GM19328 (cell line): ENCODE results near the gene FBXL4.
A peak's percentile ranks its signal among the peaks of the same experiment; 100 is the strongest.

Source experiments
- ATAC-seq: cut with Tn5 transposase; IDR thresholded peaks from one replicate; pipeline ENCODE4 v1.9.1; 2021; ENCODE audit warnings: mild to moderate bottlenecking, moderate library complexity; ENCODE audit not compliant: unreplicated experiment

FBXL4 gene

DNA sequence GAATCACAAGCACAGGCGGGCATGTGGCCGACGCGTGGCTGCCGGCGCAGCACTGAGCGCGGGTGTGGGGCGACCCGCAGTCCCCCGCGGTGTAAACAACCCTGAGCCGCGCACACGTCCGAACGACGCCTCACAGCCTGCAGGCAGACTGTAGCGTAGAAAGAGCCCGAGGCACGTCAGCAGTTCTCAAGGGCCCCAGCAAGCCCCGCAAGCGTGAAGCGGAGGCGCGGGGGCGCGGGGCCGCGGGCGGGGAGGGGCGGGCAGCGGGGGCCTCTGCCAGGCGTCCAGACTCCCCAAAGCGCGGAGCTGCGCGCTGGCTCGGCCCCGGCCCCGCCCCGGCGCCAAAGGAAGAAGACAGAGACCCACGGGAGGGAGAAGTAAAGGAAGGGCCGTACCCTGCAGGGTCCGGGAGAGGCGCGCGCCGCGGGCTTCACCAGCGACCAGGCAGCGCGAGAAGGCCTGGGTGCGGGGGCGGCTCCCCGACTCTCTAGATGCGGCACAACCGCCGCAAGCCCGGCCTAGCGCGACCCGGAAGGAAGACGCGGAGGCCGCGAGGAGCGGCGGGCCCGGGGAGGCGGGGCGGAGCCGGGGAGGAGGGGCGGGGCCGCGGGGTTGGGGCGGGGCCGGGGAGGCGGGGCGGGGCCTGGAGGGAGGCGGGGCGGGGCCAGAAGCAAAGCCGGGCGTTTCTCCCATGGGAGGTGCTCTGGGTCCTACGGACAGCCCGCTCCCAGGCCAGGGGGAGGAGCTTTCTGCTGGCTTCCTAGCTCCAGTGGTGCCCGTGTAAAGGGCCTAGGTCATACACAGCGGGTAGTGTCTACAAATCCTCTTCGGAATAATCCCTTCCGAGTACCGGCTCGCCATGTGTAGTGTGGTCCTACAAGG, at the start of gene FBXL4:
Gene FBXL4 (minus strand): TSS at position 536 of the 882 bp plus-strand sequence. CDS start 20,958 bp downstream, outside the sequence.
- peak; percentile 76 for ATAC-seq

DNA sequence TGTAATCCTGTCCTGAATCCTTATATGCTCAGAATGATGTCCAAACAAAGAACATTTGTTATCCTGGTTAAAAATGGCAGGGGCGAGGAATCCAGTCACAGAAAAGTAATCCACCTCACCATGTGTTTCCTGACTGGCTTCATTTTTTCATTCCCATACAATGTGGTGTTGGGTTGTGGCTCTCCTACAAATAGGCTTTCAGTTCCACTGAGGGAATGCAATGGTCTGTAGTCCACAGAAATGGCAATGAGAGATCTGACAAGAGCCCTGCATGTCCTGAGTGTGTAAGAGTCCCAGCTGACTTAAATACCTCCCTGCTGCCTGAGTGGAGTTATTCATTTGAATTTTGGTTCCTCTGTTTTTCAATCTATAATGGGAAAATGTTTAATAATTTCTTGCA, 47.4 kb upstream of the FBXL4 start:
- ATAC-seq, result no peak

DNA sequence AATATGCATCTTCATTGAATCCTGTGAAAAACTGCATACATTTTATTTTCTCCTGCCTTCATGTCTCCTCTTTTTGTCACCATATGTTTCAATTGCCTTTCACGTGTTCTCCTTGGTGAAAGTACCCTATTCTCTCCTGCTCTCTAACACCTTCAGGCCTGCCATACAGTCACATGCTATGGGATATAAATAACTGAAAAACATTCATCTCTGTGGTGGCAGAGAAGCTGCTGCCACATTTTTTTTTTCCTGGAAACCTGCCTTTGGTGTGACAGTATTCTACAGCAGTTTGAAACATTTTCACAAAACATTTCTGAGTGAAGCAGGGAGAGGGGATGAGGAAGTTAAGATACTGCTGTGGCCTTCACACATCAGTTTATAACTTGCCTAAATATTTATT, 44.8 kb upstream of the FBXL4 start:
- no peak for ATAC-seq

DNA sequence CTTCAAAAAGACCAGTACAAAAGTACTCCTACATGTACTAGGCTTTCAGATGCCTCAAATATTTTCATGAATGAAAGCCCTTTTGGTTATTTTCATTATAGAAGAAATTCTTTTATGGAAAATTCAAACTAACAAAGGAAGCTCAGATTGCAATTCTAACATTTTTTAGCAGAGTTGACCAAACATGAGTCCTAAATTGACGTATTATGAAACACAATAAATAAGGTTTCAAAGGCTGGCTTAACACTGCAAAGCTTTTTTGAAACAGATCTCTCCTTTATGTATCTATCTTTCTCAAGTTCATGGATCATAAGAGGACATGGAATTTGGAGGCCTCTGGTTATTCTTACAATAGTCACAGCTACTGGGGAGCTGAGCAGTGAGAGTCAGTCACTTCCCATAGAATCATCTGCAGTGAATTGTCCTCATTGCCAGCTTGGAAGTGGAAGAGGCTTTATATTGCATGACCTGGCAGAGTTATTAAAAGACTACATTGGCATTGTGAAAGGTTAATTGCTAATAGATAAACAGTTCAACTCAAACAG, 38.4 kb upstream of the FBXL4 start:
- ATAC-seq, result no peak

DNA sequence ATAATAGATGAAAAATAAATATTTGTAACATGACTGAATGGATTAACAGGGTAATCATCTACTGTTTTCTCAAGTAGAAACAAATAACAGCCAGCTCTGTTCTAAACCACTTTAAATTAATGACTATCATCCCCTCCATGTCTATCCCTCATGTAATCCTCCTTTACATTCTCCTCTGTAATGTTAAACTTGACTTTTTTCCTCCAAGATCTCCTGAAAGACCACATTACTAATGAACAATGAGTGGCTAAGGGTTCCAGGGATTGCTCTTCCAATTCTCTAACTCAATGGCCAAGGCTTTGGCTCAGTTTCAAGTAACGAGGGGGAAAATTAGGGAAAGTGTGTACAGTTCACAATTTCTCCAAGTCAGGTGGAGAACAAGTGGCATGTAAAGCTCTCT, 37.6 kb upstream of the FBXL4 start:
- no peak for ATAC-seq

DNA sequence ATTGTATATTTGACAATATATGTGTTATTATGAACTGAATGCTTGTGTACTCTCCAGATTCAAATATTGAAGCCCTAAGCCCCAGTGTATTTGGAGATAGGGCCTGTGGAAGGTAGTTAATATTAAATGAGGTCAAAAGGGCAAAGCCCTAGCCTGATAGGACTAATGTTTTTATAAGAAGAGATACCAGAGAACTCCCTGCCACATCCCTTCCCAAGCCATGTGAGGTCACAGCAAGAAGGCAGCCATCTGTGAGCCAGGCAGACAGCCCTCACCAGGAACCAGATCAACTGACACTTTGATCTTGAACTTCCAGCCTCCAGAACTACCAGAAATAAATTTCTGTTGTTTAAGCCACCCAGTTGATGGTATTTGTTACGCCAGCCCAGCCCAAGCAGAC, 36.4 kb upstream of the FBXL4 start:
- no peak for ATAC-seq

DNA sequence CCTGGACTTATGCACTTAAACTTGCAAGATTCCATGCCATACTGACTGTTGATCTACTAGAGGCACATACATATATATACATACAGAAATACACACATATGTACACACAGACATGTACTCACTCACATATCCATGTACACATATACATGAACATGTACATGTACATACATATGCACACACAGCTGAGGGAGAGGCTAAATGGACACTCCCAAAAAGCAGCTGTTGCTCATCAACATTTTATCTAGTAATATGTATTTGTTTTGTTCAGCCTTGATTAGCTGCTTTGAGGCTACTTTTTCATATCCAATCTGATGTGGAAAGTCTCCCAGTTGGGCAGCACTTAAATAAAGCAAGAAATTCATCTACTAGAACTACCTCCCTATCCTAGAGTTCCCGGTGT, 33.7 kb upstream of the FBXL4 start:
- no peak for ATAC-seq

DNA sequence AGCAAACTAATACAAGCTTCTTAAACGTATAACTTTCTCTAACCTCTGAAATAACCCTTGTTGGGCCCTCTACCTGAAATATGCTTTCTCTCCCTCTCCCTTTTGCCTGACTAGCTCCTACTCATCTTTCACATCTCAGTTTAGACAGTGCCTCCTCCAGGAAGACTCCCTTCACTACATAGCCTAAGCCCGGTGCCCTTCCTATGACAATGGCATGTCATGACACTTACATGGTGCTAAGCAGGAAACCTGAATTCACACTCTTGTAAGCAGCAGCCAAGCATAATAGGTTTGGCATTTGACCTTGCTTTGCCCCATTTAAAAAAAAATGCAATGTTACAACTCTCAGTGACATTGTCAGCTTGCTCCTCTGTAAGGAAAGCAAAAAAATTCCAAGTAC, 33.1 kb upstream of the FBXL4 start:
- no peak for ATAC-seq

DNA sequence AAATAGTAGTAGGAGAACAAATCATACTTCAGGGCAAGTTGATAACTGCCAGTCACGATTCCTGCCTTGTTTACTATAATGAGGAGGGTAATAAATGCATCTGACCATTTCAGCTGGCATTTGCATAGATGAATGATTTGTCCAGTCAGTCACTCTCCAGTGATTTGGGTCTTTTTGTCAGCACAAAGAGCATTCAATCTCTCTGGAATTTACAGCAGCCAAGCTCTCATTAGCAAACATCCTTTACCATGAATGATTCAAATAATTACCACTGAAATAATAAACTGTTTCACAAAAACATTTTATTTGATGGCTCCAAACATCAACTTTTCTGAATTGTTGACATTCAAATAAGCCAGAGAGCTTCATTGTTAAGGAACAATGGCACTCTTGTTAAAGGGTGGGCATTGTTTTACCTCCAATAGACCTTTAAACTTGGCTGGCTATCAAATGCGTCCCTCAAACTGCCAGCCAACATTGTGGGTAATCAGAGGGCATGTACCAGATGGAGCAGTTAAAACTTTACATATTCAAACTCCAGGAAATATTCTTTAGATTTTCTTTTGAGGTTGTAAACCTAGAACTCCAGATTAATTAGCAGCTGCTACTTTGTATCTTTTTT, 30.0 kb upstream of the FBXL4 start:
- no peak for ATAC-seq

DNA sequence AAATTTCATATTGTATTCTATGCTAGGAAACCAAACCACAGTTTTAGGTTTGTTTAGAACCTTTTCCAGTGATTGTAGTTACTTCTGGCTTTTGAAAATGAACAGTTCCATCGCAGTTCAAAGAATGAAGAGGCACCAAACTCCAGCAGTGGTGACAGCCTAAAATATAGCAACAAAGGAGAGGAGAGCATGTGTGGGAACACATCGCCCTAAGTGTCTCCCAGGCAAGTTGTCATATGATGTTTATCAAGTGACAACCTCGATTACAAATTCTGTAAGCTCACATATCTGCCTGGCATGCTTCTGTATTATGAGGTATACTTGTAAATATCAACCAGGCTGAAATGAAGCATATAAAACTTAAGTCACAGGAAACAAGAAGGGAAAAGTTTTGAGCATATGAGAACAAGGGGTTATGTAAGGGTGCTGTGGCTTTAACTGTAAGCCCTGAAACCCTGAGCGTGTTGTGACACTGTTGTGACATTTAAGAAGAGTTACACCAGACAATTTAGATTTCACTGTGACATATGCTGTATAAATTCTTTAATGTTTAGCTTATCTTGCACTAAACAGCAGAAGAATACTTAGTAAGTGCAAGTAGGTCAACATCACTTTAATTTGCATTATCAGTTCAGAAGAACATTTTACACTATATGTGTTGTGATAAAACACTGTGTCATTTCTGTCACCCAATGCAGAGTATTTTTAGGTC, 29.1 kb upstream of the FBXL4 start:
- no peak for ATAC-seq

DNA sequence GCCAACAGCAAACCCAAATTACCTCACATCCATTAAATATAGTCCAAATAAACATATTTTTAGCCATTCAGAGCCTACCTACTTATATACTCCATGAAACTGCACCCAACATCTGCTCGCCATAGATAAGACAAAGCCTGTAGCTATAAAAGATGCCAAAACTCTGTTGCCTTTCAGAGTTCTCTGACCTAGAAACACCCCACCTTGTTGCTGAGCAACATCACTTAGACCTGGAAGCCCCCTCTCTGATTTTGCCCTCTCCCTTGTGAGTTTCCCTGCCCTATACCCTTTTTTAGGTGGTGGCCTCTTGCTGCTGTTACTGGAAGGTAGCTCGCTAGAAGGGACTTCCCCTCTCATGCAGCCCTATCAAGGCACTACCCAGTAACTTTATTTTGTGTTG, 27.7 kb upstream of the FBXL4 start:
- no peak for ATAC-seq

DNA sequence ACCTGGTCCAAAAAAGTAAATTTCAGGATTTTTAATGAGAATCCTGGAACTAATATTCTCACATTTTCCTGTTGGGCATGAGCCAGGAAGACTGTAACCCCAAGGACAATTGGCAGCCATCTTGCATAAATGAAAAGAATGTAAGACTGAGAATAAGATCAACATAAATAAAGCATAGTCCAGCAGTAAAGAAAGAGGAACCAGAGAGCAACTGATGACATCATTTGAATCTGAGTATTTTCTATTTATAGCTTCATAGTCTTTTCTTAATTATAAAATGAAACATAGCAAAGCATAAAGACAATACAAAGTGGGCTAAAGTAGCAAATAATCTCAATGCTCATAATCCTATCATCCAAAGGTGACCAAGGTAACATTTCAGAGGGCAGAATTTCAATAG, 26.6 kb upstream of the FBXL4 start:
- no peak for ATAC-seq

DNA sequence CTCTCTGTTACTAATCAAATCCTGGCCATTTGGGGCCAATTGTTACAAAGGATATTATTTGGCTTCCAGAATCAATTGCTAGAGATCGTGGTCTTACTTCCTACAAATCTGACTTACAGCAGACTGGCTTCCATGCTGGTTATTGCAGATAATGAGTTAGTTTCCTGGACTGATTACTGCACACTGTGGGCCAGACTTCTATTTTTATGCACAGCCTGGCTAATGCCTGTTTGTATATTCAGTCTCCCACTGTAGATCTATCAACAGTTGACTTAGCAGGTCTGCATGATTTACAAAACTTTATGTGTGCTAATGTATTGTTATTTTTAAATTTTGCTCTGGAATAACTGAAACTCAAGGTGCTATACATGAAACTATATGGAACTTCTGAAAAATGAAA, 25.8 kb upstream of the FBXL4 start:
- ATAC-seq, result no peak

DNA sequence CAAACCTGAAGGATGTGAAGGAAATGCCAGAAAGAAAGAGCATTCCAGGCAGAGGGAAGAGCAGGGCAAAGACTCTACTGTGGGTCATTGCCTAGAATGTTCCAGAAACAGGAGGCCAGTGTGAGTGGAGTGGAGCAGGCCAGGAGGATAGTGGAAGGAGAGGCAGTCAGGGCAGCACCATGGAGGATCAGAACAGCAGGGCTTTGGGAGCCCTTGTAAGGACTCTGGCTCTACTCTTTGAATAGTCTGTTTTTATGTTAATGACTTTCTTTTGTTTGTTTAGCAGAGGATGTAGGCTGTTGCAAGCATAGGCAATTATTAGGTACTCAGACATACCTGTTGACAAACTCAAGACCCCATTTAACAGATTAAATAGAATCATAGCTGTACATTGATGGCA, 23.6 kb upstream of the FBXL4 start:
- no peak for ATAC-seq

DNA sequence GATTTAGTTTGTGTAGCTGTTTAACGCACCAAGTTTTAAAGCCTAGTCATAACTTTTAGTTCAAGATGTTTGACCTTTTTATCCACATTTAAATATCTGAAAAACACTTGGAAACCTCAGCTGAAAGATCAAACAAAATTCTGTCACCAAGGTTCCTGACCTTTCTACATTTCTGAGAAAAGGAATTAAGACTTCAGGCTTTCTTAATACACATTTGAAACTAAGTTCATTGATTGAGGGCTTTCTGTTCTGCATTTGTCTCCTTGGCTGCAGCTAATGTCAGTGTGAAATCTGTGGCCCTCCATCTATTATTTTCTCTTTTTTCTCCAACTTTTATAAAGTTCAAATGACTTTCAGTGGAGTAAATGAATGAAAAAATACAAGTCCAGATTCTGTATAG, 22.7 kb upstream of the FBXL4 start:
- ATAC-seq, result no peak

DNA sequence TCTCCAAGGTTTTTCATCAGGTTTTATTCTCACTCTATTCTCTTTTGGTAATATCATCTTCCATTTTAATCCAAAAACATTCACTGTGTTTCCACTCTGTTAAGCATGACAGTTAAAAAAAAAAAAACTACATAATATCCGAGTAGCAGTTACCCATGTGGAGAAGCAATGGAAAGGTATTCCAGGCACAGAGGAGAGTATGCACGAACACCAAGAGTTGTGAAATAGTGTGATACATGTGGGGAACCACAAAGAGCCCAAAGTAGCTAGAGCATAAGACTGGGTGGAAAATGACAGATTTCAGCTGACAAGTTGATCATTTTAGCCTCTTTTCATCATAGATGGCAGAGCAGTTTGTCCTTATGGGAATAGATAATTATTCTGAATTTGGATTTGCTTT, 19.9 kb upstream of the FBXL4 start:
- ATAC-seq, result no peak

DNA sequence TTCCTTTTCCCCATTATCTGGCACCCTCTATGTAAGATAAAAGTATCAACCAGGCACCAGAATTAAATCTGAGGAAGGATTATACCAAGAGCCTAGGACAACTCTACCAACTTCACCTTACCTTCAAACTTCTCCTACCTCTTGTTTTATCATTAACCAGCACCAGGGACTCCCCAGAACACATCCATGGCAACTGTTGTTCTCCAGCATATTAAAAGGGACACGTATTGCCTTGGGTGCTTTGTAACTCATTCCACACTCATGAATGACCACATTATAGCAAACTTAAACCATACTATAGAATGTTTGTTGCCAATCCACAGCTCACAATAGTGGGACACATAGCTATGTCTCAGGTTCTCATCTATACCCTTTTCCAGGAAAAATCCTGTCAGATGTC, 11.9 kb upstream of the FBXL4 start:
- ATAC-seq, result no peak

DNA sequence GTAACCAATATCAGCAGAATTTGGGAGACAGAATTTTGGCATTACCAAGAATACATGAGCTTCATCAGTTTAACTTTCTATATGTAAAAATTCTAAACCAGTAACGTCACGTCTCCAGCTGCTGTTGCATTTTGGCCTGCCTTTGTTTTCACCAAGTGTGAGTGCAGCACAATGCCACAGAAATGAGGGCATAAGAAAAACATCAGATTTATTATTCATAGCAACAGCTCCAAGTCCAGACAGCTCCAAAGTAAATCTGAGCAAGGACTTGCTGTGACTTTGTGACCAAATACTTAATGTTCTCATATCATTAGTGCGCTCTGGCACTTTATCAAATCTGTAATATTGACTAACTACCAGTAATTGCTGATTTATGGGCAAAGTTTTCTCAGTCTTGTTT, 11.0 kb upstream of the FBXL4 start:
- no peak for ATAC-seq

DNA sequence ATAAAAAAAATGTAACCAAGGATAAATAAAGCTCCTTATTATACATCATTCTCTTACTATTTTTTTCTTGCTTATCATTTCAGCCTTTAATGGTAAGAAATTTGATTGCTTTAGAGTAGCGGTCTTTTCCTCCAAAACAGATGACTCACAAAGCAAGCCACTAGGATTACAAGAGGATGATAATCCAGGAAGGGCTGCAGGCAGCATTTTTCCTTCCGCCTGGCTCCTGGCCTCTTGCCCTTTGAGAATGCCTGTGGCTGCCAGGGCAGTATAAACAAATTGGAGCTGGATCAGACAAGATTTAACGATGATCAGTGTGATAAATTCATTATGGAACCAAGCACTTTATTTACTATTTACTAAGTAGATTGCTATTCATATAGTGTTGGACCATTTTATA, 9.7 kb upstream of the FBXL4 start:
- ATAC-seq, result no peak

DNA sequence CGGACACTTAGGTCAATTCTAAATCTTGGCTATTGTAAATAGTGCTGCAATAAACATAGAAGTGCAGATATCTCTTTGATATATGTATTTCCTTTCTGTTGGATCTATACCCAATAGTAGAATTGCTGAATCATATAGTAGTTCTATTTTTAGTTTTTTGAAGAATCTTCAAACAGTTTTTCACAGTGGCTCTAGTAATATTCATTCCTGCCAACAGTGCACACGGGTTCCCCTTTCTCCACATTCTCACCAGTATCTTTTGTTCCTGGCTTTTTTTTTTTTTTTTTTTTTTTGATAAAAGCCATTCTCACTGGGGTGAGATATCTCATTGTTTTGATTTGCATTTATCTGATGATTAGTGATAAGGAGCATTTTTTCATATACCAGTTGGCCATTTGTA, 1.8 kb upstream of the FBXL4 start:
- no peak for ATAC-seq

DNA sequence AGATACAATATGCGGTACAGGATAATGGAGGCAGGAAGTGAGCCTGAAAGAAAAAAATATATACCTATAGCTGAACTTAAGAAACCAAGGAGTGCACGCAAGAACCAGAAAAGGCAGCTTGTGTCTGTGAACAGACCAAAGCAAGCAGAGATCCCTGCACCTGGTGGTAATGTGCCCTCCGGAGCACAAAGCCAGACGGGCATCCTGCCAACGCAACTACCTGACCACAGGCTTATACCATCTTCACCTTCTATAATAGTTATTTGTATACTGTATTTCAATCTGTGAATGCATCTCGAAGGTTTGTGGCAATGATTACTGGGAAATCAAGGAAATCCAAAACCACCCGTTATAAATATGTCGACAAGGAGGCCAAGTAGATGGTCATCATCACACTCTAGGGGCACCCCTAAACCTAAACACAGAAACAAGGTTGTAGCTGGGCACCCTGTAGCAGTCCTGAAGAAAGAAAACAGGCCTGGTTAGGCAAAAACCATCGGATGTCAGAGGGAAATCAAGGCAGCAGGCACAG, 801 bp downstream of the FBXL4 start:
- peak; percentile 13 for ATAC-seq
